H9 (cell line): ENCODE results near the gene IL1RAP. TPM values are rescaled to one million over a fixed set of nuclear protein-coding genes. Genes with fewer than 3 reads are reported as not detected.
A peak's percentile ranks its signal among the peaks of the same experiment; 100 is the strongest.

Source experiments
- DNase-seq: peaks from one replicate; pipeline ENCODE4 v3.0.0-alpha.2; 2017
- H2AFZ ChIP-seq: one replicate; pipeline ENCODE4 v1.6.1; 2013; ENCODE audit warnings: mild to moderate bottlenecking, low read length, control low read depth, moderate library complexity
- H2AK5ac ChIP-seq: 2 replicates; pipeline ENCODE4 v1.6.1; 2013; ENCODE audit warnings: low read length, control low read depth, mixed read lengths; ENCODE audit not compliant: insufficient read length
- H2BK120ac ChIP-seq: one replicate; pipeline ENCODE4 v1.6.1; 2013; ENCODE audit warnings: low read depth, mild to moderate bottlenecking, low read length, control low read depth, inconsistent platforms; ENCODE audit not compliant: poor library complexity, severe bottlenecking
- H2BK12ac ChIP-seq: 2 replicates; pipeline ENCODE4 v1.6.1; 2013; ENCODE audit warnings: low read length, control low read depth, mixed read lengths, low read depth; ENCODE audit not compliant: insufficient read length
- H2BK15ac ChIP-seq: 2 replicates; pipeline ENCODE4 v1.6.1; 2013; ENCODE audit warnings: low read depth, low read length, control low read depth
- H2BK20ac ChIP-seq: one replicate; pipeline ENCODE4 v1.6.1; 2013; ENCODE audit warnings: low read depth, mild to moderate bottlenecking, low read length, control low read depth, inconsistent platforms; ENCODE audit not compliant: poor library complexity, severe bottlenecking
- H2BK5ac ChIP-seq: 2 replicates; pipeline ENCODE4 v1.6.1; 2013; ENCODE audit warnings: low read length, control low read depth, mixed read lengths; ENCODE audit not compliant: insufficient read length
- H3K14ac ChIP-seq: 2 replicates; pipeline ENCODE4 v1.6.1; 2013; ENCODE audit warnings: low read length, control low read depth; ENCODE audit not compliant: insufficient read depth
- H3K18ac ChIP-seq: 2 replicates; pipeline ENCODE4 v1.6.1; 2013; ENCODE audit warnings: low read depth, mild to moderate bottlenecking, mixed read lengths, low read length, control low read depth; ENCODE audit not compliant: insufficient read length
- H3K23ac ChIP-seq: 2 replicates; pipeline ENCODE4 v1.6.1; 2013; ENCODE audit warnings: low read length, control low read depth, mixed read lengths, low read depth; ENCODE audit not compliant: insufficient read length
- H3K23me2 ChIP-seq: 2 replicates; pipeline ENCODE4 v1.6.1; 2013; ENCODE audit warnings: low read depth, mild to moderate bottlenecking, mixed read lengths, low read length, control low read depth; ENCODE audit not compliant: insufficient read length, poor library complexity, severe bottlenecking
- H3K27ac ChIP-seq: 2 replicates; pipeline ENCODE4 v1.5.1; 2013; ENCODE audit warnings: low read length, control low read depth, mixed read lengths, low read depth; ENCODE audit not compliant: insufficient read length
- H3K27me3 ChIP-seq: 2 replicates; pipeline ENCODE4 v1.6.1; 2013; ENCODE audit warnings: low read length, control low read depth, inconsistent platforms; ENCODE audit not compliant: insufficient read depth
- H3K4ac ChIP-seq: 2 replicates; pipeline ENCODE4 v1.6.1; 2013; ENCODE audit warnings: low read depth, mild to moderate bottlenecking, control low read depth, inconsistent platforms, low read length, moderate library complexity
- H3K4me1 ChIP-seq: 2 replicates; pipeline ENCODE4 v1.6.1; 2013; ENCODE audit warnings: low read length, control low read depth, inconsistent platforms; ENCODE audit not compliant: insufficient read depth
- H3K4me2 ChIP-seq: 2 replicates; pipeline ENCODE4 v1.6.1; 2013; ENCODE audit warnings: low read length, control low read depth, mixed read lengths; ENCODE audit not compliant: insufficient read length, insufficient read depth
- H3K56ac ChIP-seq: 2 replicates; pipeline ENCODE4 v1.6.1; 2013; ENCODE audit warnings: low read depth, mild to moderate bottlenecking, mixed read lengths, low read length, control low read depth; ENCODE audit not compliant: insufficient read length
- H3K79me1 ChIP-seq: 2 replicates; pipeline ENCODE4 v1.6.1; 2013; ENCODE audit warnings: low read depth, mild to moderate bottlenecking, moderate library complexity, low read length, control low read depth, inconsistent platforms; ENCODE audit not compliant: insufficient read depth, poor library complexity, severe bottlenecking
- H3K79me2 ChIP-seq: 2 replicates; pipeline ENCODE4 v1.6.1; 2013; ENCODE audit warnings: low read length, control low read depth, inconsistent platforms; ENCODE audit not compliant: insufficient read depth
- H3K9ac ChIP-seq: 2 replicates; pipeline ENCODE4 v1.6.1; 2013; ENCODE audit warnings: low read length, control low read depth, mixed read lengths; ENCODE audit not compliant: insufficient read length; ENCODE audit errors: extremely low read depth
- H3K9me3 ChIP-seq: one replicate; pipeline ENCODE4 v1.6.1; 2013; ENCODE audit warnings: low read depth, low read length, inconsistent platforms; ENCODE audit not compliant: control insufficient read depth
- H3T11ph ChIP-seq: one replicate; pipeline ENCODE4 v1.6.1; 2013; ENCODE audit warnings: mild to moderate bottlenecking, low read length, control low read depth, inconsistent platforms
- H4K20me1 ChIP-seq: one replicate; pipeline ENCODE4 v1.6.1; 2013; ENCODE audit not compliant: control insufficient read depth, insufficient read length, insufficient read depth
- H4K5ac ChIP-seq: 2 replicates; pipeline ENCODE4 v1.6.1; 2013; ENCODE audit warnings: low read depth, mild to moderate bottlenecking, mixed read lengths, low read length, control low read depth; ENCODE audit not compliant: insufficient read length
- H4K8ac ChIP-seq: replicated peaks from 2 replicates; pipeline ENCODE4 v1.6.1; 2013; ENCODE audit warnings: low read length, control low read depth, mixed read lengths, low read depth; ENCODE audit not compliant: insufficient read length
- H4K91ac ChIP-seq: 2 replicates; pipeline ENCODE4 v1.6.1; 2013; ENCODE audit warnings: low read depth, mild to moderate bottlenecking, moderate library complexity, mixed read lengths, low read length, control low read depth; ENCODE audit not compliant: insufficient read length
- H3K27ac Mint-ChIP-seq, 3 experiments: 2 replicates in 2 of 3; 3 replicates in 1 of 3; pipeline ENCODE4 v1.8.0; 2020 to 2021; ENCODE audit warnings: mixed read lengths in 3 of 3, mild to moderate bottlenecking in 1 of 3, moderate library complexity in 1 of 3
- H3K27me3 Mint-ChIP-seq: 2 replicates; pipeline ENCODE4 v1.8.0; 2021; ENCODE audit warnings: low read depth, mild to moderate bottlenecking, moderate library complexity, mixed read lengths
- H3K36me3 Mint-ChIP-seq, 3 experiments: 2 replicates in 2 of 3; 3 replicates in 1 of 3; pipeline ENCODE4 v1.8.0; 2020 to 2021; ENCODE audit warnings: low read depth in 3 of 3, mixed read lengths in 3 of 3; ENCODE audit not compliant: insufficient read depth in 1 of 3
- H3K4me1 Mint-ChIP-seq, 2 experiments: 2 replicates each; pipeline ENCODE4 v1.8.0; 2020; ENCODE audit warnings: mixed read lengths in 2 of 2
- H3K4me3 Mint-ChIP-seq, 2 experiments: 2 replicates in 1 of 2; 3 replicates in 1 of 2; pipeline ENCODE4 v1.8.0; 2020 to 2021; ENCODE audit warnings: mild to moderate bottlenecking in 2 of 2, mixed read lengths in 2 of 2, moderate library complexity in 1 of 2
- H3K9me3 Mint-ChIP-seq, 2 experiments: 2 replicates in 1 of 2; 3 replicates in 1 of 2; pipeline ENCODE4 v1.8.0; 2020; ENCODE audit warnings: mild to moderate bottlenecking in 2 of 2, mixed read lengths in 2 of 2, moderate library complexity in 1 of 2
- total RNA-seq: library from RNA; stranded (reverse); gene quantifications from 2 replicates; pipeline ENCODE4 v1.2.1, GENCODE V29; 2021
- TF ChIP-seq, protein P1 (sequence below): fragments of 200-600 bp; sonication (generic); conservative IDR thresholded peaks from 3 replicates; pipeline ENCODE4 v1.8.0; 2021; ENCODE audit warnings: antibody characterized with exemption, mild to moderate bottlenecking

IL1RAP gene
- total RNA-seq, 1 experiment from 2014 or later, result 4.6 TPM

DNA sequence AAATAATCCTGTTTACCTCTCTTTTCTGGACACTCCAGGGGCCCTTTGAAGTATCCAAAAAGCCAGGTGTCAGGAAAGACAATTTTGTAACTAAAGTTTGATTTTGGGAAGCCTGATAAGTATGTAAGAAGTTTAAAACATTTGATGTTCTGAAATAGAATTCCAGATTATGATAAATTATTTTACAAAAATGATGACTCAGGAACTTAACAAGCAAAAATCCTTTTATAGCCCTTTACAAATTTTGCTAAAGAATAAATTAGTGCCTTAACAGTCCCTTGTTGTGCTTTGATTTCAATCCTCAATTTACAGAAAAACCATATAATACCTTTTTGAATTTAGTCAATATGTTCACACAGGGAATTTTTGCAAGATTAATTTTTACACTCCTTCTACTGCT, 38.1 kb downstream of the IL1RAP start:
- TF ChIP-seq, protein P1, sequence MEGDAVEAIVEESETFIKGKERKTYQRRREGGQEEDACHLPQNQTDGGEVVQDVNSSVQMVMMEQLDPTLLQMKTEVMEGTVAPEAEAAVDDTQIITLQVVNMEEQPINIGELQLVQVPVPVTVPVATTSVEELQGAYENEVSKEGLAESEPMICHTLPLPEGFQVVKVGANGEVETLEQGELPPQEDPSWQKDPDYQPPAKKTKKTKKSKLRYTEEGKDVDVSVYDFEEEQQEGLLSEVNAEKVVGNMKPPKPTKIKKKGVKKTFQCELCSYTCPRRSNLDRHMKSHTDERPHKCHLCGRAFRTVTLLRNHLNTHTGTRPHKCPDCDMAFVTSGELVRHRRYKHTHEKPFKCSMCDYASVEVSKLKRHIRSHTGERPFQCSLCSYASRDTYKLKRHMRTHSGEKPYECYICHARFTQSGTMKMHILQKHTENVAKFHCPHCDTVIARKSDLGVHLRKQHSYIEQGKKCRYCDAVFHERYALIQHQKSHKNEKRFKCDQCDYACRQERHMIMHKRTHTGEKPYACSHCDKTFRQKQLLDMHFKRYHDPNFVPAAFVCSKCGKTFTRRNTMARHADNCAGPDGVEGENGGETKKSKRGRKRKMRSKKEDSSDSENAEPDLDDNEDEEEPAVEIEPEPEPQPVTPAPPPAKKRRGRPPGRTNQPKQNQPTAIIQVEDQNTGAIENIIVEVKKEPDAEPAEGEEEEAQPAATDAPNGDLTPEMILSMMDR, result no peak
- no peak for DNase-seq
- H3K4me1 Mint-ChIP-seq, result peaks cover 34 to 49% of the 10 kb centered on the region in 2 experiments
- peaks cover 0 to 4% (median 1%) of the 10 kb centered on the region in 3 experiments; a peak in 3 of 7 replicates for H3K36me3 Mint-ChIP-seq
- no peak overlapping the region for H2BK12ac ChIP-seq
- no peaks in the 10 kb centered on the region for H3K9me3 ChIP-seq
- H3K27ac ChIP-seq, result no peak overlapping the region
- H2BK5ac ChIP-seq, result no peak overlapping the region
- no peak overlapping the region for H4K8ac ChIP-seq
- peaks cover 5% of the 10 kb centered on the region; the same call in 1 of the 2 replicates for H3K4me1 ChIP-seq
- no peaks in the 10 kb centered on the region for H4K20me1 ChIP-seq
- no peak overlapping the region for H3K18ac ChIP-seq
- H2BK20ac ChIP-seq, result no peak overlapping the region
- H4K5ac ChIP-seq, result no peak overlapping the region
- no peaks in the 10 kb centered on the region for H3K23me2 ChIP-seq
- H4K91ac ChIP-seq, result no peak overlapping the region
- H3T11ph ChIP-seq, result no peak overlapping the region
- H2AK5ac ChIP-seq, result no peak overlapping the region
- no peak overlapping the region for H3K56ac ChIP-seq
- no peaks in the 10 kb centered on the region for H3K9me3 Mint-ChIP-seq
- H3K27me3 Mint-ChIP-seq, result no peaks in the 10 kb centered on the region
- H3K4me3 Mint-ChIP-seq, result peak overlapping the region; percentile 76 to 87; a peak in 3 of 5 replicates
- H2BK120ac ChIP-seq, result no peak overlapping the region
- H3K27me3 ChIP-seq, result no peaks in the 10 kb centered on the region
- no peak overlapping the region for H3K4ac ChIP-seq
- no peak overlapping the region for H3K23ac ChIP-seq
- H2AFZ ChIP-seq, result no peak overlapping the region
- no peaks in the 10 kb centered on the region for H3K79me1 ChIP-seq
- no peak overlapping the region for H3K14ac ChIP-seq
- no peak overlapping the region for H3K9ac ChIP-seq
- H2BK15ac ChIP-seq, result no peak overlapping the region
- H3K79me2 ChIP-seq, result no peaks in the 10 kb centered on the region
- peak overlapping the region; percentile 99 to 100 (median 100) for H3K27ac Mint-ChIP-seq
- no peak overlapping the region for H3K4me2 ChIP-seq
